ENCODE measurements around the gene DHCR24. TPM values are rescaled to one million over a fixed set of nuclear protein-coding genes. Genes with fewer than 3 reads are reported as not detected.

Gene DHCR24
- total and polyA plus RNA-seq, 2 donors (not counting 3 experiments of a cell fraction or from before 2014, with no cell fraction given): 223 to 239 TPM

DNA sequence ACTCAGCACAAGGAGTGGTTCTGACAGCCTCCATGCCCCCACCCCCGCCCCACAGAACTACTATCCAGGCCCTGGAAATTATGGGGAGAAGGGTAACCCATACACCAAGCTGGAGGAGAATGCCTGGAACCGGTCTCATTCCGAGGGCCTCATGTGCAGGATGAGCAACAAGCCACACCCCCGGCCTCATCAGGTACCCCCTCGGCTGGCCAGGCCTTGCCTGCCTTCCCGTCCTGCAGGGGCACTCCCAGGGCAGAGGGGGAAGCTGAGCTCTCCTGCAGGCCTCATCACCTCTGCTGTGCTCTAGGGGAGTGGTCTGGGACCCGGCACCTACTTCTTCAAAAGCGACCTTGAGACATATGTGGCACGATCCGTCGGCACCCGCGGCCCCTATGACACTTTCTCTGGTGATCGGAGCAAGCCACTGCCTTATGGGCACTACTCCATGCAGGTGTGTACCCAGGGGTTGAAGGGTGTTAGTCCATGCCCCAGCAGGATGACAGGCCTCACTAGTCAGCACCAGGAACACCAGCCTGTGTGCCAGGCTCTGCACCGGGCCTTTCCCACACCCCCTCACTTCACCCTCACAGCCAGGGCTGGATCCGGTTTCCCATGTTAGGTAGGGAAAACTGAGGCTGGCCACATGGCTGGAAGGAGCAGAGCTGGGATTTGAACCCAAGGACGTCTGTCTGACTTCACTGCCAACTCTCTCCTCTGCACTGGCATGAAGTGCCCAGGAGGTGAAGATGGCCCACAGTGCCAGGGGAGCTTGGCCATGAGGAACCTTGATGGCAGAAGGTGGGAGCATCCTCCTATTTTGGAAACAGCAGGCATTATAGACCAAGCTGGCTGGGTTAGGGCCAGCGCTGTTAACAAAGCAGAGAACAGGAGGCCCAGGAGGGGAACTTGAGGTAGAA is 75.0 kb downstream of the DHCR24 start:
- TF ChIP-seq JUN (IDR thresholded peaks at IDR 0.05; ENCODE audit: borderline replicate concordance, insufficient read depth, insufficient read length, low read depth) (no peak), GATA2 (IDR thresholded peaks at IDR 0.05; ENCODE audit: insufficient read depth, insufficient read length, low read depth, low read length) (no peak), MYC (IDR thresholded peaks at IDR 0.05; ENCODE audit: low read depth, low read length) (no peak), FOS (IDR thresholded peaks at IDR 0.05; ENCODE audit: borderline replicate concordance, insufficient read depth, low read length) (no peak), POLR2A (IDR thresholded peaks at IDR 0.05; ENCODE audit: low read depth, low read length) (no peak), EZH2 (IDR thresholded peaks at IDR 0.05; ENCODE audit: borderline replicate concordance, low read depth, low read length, severe bottlenecking) (no peak), POLR2AphosphoS5 (IDR thresholded peaks at IDR 0.05; ENCODE audit: insufficient read depth, low read depth, low read length) (no peak)
- TF ChIP-seq, protein P1, sequence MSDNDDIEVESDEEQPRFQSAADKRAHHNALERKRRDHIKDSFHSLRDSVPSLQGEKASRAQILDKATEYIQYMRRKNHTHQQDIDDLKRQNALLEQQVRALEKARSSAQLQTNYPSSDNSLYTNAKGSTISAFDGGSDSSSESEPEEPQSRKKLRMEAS (IDR thresholded peaks at IDR 0.05; ENCODE audit: insufficient read depth, insufficient read length): no peak
- TF ChIP-seq, protein P2, sequence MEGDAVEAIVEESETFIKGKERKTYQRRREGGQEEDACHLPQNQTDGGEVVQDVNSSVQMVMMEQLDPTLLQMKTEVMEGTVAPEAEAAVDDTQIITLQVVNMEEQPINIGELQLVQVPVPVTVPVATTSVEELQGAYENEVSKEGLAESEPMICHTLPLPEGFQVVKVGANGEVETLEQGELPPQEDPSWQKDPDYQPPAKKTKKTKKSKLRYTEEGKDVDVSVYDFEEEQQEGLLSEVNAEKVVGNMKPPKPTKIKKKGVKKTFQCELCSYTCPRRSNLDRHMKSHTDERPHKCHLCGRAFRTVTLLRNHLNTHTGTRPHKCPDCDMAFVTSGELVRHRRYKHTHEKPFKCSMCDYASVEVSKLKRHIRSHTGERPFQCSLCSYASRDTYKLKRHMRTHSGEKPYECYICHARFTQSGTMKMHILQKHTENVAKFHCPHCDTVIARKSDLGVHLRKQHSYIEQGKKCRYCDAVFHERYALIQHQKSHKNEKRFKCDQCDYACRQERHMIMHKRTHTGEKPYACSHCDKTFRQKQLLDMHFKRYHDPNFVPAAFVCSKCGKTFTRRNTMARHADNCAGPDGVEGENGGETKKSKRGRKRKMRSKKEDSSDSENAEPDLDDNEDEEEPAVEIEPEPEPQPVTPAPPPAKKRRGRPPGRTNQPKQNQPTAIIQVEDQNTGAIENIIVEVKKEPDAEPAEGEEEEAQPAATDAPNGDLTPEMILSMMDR (IDR thresholded peaks at IDR 0.05; ENCODE audit: extremely low read depth in 1 of 2, insufficient read depth in 1 of 2, low read depth in 1 of 2, low read length in 2 of 2): no peak
- FAIRE-seq: no peak
- no TSS peak for BruUV-seq (replicated peaks)
- intact Hi-C loops (cut with micrococcal nuclease): loop anchor here (2.0 to 5.0 kb wide), 2 partner anchors 323 to 950 kb away; no protein-coding TSS in a partner anchor
- Histone ChIP-seq H3K9me1 (replicated peaks; ENCODE audit: control insufficient read depth, extremely low read depth, insufficient read depth, low read length) (no peaks in the 10 kb centered on the region), H3K79me2 (ENCODE audit: control insufficient read depth, insufficient read depth, low read length) (no peaks in the 10 kb centered on the region), H4K20me1 (replicated peaks; ENCODE audit: control insufficient read depth, extremely low read depth, insufficient read depth, low read length) (no peaks in the 10 kb centered on the region), H3K4me1 (ENCODE audit: control insufficient read depth, extremely low read depth, insufficient read depth, low read length) (no peaks in the 10 kb centered on the region), H3K9me3 (replicated peaks; ENCODE audit: control insufficient read depth, insufficient read depth, low read length) (no peaks in the 10 kb centered on the region), H2AFZ (ENCODE audit: low read depth, low read length) (no peak overlapping the region), H3K36me3 (ENCODE audit: control insufficient read depth in 2 of 2, extremely low read depth in 1 of 2, insufficient read depth in 2 of 2, low read length in 2 of 2) (no peaks in the 10 kb centered on the region), H3K4me3 (replicated peaks in 1 of 3; ENCODE audit: insufficient read depth in 1 of 3, low read depth in 1 of 3, low read length in 3 of 3) (no peak overlapping the region), H3K27ac (ENCODE audit: insufficient read depth, low read depth, low read length) (no peak overlapping the region), H3K27me3 (ENCODE audit: control insufficient read depth in 2 of 2, insufficient read depth in 2 of 2, low read length in 2 of 2) (no peaks in the 10 kb centered on the region), H3K9ac (replicated peaks; ENCODE audit: extremely low read depth, insufficient read depth, low read length) (no peak overlapping the region), H3K4me2 (ENCODE audit: insufficient read depth, low read length) (no peak overlapping the region)
- ChIA-PET CTCF (interaction anchor here (0.6 to 1.9 kb wide), 3 partner anchors 133 to 951 kb away, joined by 3 to 10 read pairs (median 3); no protein-coding TSS in a partner anchor), POLR2A (no interaction called here)
- dilution Hi-C loops (cut with MboI; ENCODE audit: extremely low pct_ligation_motif_present, low sequenced_read_pairs): no loop called here
- DNase-seq (ENCODE audit: low read depth, low spot score): no peak

Measured in endothelial cell of umbilical vein (primary cell).